ENCODE results near the gene CARD9.

Gene CARD9

GRCh38 chr9:136380381-136380780, 6.9 kb upstream of the CARD9 start:
- DNase-seq (ENCODE audit: low read depth in 2 of 2) = no peak

GRCh38 chr9:136379891-136380290, 6.4 kb upstream of the CARD9 start:
- no peak for DNase-seq (ENCODE audit: low read depth in 2 of 2)

DNA sequence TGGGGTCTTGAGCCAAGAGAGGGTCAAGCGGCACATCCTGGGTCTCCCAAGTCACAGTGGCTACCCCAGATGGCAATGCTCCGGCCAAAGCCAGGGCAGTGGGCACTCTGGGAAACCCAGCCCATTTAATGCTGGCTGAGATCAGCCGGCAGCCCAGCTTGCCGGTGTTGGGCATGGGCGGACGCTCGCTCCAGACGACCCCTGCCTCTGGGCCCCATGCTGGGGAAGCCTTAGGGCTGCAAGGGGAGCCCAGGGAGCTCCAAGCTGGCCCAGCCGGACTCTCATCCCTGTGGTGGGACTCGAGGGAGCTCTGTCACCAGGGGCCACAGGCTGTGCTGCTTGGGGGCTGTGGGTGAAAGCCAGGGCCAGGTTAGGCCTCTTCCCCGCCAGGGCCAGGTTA, 5.9 kb upstream of the CARD9 start:
- DNase-seq (ENCODE audit: low read depth in 2 of 2) = no peak

GRCh38 chr9:136379003-136379287, 5.5 kb upstream of the CARD9 start:
- no peak for DNase-seq (ENCODE audit: low read depth in 2 of 2)

DNA sequence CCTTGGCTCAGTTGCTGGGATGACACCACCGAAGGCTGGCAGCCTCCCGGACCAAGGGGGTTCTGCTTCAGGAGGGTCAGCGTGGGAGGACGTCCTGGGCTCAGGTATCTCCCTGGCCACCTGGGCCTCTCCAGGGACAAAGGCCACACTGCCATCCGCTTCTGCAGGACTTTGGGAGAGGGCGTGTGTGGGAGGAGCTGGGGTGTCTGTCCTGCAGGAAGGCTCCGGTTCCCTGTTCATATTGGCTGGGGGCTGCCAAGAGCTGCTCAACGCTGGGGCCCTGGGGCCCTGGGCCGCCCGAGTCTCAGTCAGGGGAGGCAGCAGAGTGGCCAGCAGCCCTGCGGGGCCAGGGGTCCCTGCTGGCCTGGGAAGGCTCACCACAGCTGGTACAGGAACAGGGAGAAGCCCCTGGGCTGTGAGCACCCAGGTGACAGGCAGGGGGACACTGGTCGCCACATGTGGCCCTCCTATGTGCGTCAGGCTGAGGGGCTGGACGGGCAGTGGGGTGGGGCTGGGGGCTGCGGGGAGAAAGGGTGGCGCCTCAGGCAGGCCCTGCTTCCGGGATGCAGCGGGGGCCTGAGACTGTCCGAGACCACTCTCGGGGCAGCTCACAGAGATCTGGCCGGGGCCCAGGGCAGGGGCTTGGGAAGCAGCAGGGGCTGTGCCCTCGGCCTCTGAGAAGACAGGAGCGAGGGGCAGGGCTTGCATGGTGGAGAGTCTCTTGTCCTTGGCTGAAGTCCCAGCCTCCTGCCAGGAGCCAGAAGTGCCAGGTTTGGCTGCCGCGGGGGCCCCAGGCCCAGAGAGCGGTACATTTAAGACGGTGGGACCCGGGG, 4.9 kb upstream of the CARD9 start:
- DNase-seq (ENCODE audit: low read depth in 2 of 2) = no peak

DNA sequence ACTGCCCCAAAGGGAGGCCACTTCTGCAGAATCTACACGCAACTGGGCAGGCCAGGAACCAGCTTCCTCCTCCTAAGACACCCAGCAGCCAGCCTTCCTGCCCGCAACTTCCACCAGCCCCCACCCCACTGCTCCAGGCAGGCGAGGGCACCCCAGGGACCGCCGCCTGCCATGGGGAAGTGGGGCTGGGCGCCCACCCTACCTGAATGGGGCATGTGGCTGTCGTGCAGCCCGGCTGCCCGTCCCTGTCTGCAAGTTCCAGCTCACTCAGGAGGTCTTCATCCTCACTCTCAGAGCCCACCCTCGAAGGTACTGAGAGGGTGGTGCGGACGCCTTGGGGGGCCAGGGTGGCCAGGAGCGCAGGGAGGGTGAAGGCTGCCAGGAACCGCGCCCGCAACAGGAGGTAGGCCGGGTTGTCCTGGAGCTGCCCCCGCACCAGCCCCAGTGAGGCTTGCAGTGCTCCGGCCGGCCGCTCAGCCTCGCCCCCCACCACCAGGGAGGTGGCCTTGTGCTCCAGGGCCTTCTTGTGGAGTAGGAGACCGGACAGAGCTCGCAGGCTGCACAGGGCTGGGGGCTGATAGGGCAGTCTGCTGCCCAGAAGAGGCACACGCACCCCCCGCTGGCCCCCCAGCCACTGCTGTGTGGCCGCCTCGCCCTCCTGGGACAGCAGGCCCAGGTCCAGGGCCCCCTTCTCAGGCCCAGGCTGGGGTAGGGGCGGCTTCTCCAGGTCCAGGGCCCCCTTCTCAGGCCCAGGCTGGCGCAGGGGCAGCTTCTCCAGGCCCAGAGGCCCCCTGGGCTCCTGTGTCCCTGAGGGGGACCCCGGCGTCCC, 4.1 kb upstream of the CARD9 start:
- DNase-seq (ENCODE audit: low read depth in 2 of 2) = no peak

- no peak for DNase-seq (ENCODE audit: low read depth in 2 of 2)
These were observed 3.0 kb upstream of the CARD9 start for GRCh38 chr9:136376457-136376856.

DNA sequence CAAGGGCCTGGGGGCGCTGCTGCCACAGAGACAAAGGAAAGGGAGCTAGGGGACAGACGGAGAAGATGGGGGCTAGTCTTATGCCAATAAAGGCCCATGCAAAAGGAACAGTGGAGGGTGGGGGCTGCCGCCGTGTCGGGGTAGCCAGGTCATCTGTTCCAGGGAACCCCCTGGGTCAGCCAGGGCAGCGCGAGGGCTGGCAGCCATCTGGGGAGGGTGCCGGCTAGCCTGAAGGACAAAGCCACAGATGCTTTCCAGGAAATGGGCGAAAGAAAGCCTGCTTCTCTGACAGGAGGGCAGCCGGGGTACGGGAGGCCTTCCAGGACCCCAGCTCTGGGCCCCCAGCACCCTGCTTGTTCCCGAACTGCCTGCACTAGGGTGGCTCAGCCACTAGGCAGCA, 1.6 kb upstream of the CARD9 start:
- no peak for DNase-seq (ENCODE audit: low read depth in 2 of 2)

- no peak for DNase-seq (ENCODE audit: low read depth in 2 of 2)
These were observed 710 bp upstream of the CARD9 start for GRCh38 chr9:136374183-136374575.

DNA sequence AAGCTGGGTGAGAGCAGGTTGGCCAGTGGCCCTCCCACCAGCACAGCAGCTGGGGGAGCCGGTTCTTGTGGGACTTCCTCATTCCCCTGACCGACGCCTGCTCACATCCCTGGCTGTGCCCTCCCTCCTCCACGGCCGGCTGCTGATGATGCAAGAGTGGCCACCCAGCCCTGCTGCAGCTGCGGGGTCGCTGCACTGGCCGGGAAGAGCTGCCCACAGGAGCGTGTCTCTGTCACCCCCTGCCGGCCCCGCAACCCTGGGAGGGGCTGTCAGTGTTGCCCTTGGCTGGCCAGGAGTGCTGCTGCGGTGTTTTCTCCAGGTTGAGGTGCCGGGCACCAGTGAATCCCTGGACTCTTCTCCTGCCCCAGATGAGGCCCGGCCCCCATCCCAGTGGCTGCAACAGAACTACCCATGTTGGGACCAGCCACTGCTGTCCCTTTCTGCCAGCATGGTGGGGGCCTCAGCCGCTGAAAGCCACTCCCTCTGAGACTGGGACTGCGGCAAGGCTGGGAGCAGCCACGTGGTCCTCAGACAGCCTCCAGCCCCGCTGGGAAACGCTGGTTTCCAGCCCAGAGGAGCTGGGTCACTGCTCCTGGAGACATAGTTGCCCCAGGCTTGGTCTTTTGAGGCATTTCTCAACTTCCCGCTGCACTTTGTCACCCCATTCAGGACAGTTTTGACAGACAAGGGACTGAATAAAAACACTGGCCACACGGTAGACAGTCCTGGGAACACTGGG, 739 bp downstream of the CARD9 start:
- no peak for DNase-seq (ENCODE audit: low read depth in 2 of 2)

DNA sequence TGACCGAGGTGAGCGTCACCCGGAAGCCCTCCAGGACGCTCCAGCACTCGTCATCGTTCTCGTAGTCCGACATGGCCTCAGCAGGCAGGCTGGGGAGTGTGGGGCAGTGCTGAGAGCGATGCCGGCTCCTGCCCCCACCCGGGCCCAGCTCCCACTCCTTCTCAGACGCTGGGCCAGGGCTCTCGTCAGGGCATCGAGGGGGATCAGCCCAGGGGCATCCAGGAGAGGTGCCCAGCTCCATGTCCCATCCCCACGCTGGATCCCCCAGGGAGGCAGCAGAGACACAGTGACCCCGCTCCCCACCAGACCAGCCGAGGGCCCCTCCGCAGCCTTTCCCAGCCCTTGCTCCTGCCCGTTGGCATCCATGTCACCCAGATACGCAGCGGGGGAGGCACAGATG, 1.5 kb downstream of the CARD9 start:
- no peak for DNase-seq (ENCODE audit: low read depth in 2 of 2)

DNA sequence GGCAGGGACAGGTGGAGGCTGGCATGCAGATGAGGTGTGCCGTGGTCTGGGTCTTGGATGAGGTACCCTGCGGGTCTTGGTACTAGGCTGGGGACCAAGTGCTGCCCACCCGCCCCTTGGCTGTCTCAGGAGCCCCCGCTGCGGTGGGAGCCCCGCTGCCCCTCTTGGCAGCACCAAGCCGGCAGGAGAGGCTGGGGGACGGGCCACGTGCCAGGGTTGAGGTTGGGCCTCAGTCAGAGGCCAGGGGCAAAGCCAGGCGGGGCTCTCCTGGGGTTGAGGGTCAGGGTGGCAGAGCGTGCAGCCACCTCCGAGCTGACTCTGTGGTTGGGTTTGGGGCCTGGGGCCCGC, 2.0 kb downstream of the CARD9 start:
- DNase-seq (ENCODE audit: low read depth in 2 of 2) = no peak

GRCh38 chr9:136370687-136371532, 2.6 kb downstream of the CARD9 start:
- no peak for DNase-seq (ENCODE audit: low read depth in 2 of 2)

- DNase-seq (ENCODE audit: low read depth in 2 of 2) = no peak
These were observed 3.4 kb downstream of the CARD9 start for GRCh38 chr9:136370037-136370436.

GRCh38 chr9:136368190-136368589, 5.3 kb downstream of the CARD9 start:
- DNase-seq (ENCODE audit: low read depth in 2 of 2) = no peak

- no peak for DNase-seq (ENCODE audit: low read depth in 2 of 2)
These were observed 5.9 kb downstream of the CARD9 start for GRCh38 chr9:136367296-136368145.

- DNase-seq (ENCODE audit: low read depth in 2 of 2) = no peak
These were observed 6.6 kb downstream of the CARD9 start for GRCh38 chr9:136366826-136367225.

DNA sequence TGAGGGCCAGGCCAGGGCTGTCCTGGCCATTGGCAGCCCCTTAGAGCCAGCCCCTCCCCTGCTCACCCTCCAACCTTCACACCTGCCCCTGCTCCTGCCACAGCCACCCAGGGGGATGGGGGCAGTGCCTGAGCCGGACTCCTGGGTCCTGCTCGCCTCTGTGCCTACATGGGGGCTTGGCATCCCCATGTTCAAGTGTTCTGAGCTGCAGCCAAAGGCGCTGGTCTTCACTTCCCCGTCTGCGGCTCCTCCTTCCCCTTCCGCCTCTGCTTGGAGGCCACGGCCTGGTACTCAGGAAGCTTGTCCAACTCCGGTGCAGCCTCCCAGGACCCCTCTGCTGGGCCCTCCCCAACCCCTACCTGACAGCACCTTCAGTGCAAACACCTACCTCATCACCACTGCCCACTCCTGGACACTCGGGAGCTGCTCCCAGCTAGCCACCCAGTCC, 7.7 kb downstream of the CARD9 start:
- DNase-seq (ENCODE audit: low read depth in 2 of 2) = no peak

GRCh38 chr9:136364942-136365774, 8.3 kb downstream of the CARD9 start:
- no peak for DNase-seq (ENCODE audit: low read depth in 2 of 2)

All from stimulated activated CD4-positive, alpha-beta T cell treated with anti-CD3 and anti-CD28 coated beads, Interleukin-15, amount 100 ng/mL, for 48 hours (primary cell).